ENCODE data around the gene DLL1.

DLL1 gene

DNA sequence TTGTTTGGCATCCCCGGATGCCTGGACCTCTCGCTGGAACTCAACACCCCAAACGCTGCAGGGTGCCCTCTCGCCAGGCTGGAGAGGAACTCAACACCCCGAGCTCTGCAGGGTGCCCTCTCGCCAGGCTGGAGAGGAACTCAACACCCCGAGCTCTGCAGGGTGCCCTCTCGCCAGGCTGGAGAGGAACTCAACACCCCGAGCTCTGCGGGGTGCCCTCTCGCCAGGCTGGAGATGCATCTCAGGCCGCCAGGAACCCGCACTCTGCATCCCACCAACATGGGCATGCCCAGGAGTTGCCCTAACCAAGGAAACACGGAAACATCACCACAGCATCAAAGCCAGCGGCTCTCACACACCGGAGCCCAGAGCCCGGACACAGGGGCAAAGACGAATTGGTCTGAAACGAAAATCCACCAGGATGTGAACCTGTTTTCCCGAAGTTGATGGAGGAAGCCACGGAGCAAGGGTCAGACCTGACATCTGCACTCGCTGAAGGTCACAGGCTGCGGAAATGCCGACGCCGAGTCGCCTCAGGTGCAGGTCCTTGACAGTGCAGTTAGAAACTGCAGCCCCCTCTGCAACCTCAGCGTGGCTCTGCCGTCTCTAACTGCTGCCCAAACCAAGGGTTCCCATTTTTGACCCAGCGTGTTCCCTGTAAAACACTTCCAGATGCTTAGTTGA is 37.5 kb downstream of the DLL1 start:
- no peak for DNase-seq

DNA sequence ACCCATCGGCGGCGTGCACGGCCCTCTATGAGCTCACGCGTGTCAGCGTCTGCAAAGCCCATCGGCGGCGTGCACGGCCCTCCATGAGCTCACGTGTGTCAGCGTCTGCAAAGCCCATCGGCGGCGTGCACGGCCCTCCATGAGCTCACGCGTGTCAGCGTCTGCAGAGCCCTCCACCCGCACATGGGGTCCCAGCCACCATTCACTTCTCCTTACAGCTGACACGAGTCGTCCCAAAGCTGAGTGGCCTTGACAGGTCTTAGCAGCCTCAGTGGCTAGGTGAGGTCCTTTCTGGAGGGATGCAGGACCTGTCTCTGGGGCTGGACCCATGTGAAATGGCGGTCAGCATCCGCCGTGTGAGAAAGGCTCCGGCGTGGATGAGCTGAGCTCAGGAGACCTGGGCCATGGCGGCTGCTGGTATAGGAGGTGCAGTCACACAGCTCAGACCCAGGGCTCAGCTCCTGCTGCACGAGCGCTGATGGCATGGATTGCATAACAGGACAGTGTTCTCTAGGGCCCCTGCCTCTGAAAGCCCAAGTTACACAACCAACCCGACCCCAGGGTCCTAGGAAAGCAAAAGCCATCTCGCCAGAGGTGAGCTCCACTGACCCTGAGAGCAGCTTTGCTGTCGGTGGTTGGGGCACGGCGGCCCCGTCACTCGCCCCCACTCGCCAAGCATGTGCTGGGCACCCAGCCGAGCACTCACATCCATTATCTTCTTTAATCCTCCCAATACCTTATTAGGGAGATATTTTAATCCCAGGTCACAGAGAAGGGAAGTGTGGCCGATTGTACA is 38.9 kb downstream of the DLL1 start:
- no peak for DNase-seq

DNA sequence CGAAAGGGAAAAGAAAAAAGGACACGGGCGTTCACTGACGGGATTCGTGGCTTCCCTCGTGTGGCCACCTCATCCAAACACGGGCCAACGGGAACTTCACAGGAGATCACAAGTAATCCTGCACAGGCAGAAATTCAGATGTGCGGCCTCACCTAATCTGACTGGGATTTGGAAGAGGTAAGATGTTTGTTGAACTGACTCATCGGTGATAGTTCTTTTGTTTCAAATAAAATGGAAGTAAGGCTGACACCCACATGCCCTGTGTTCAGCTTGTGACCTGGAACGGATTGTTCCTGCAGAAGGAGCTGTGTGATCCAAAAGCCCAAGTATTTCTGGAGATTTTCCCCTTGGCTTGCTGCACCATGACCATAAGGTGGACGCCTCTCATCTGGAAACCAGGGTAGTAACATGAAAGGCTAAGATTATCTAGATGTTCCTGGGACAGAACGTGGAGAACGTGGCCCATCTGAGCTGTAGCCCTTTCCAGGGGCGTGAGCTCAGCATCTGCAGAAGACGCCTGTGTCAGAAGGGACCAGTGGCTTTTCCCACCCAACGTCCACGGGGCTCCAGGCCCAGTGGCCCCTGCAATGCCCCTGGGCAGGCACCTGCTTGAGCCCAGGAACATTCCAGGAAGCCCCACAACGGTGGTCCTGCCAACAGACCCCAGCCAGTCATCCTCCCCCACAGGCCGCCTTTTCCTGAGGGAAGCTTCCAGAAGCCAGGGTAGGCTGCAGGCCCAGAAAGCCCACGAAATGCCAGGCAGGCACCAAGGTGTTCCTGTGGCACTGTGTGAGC is 39.7 kb downstream of the DLL1 start:
- no peak for DNase-seq

DNA sequence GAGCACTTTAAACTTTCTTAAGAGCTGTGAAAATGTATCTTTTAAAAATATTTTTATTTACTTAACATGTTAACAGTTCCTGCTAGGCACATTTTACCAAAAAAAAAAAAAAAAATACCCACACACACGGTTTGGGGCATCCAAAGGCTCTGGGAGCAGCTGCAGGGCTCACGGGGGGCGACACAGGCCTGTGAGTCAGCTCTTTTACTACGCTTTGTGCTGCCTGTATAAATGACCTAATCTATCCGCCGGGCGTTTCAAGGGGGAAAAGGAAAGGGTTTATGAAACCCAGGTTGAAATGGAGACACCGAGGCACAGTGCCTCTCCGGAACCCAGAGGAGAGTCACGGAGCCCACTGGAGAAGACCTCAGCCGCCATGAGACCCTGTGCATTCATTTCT is 40.4 kb downstream of the DLL1 start:
- no peak for DNase-seq

GRCh38 chr6:170249817-170250216 is 41.1 kb downstream of the DLL1 start:
- no peak for DNase-seq

- no peak for DNase-seq
Measured at GRCh38 chr6:170248861-170249600, 41.8 kb downstream of the DLL1 start.

DNA sequence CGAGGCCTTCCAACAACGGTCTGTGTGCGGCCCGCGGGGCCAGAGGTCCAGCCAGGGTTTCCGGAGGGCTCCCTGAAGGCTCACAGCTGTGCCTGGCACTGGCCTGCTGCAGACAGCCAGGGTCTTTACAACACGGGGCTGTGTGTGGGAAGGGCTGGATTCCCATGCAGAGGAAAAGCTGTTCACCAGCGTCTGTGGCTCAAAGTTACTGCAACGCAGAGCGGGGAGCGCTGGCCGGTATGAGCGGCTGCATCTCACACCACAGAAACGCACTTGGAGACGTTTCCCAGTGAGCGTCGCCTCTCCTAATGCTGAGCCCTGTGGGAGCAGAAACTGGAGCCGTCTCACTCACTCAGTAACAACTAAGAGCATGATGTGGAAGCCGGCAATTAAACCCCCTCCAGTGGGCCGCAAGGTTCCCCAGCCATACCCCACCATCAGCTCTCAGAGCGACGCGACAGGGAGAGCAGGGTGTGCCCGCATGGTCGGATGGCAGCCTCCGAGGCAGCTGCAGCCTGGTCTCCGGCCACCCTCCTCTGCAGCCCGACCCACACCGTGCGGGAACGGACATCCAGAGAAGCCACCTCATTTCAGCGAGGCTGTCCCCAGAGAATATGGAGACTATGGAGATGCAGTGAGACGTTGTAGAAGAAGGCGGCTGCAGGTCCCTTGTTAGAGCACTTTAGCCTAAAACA is 42.6 kb downstream of the DLL1 start:
- DNase-seq, result no peak

DNA sequence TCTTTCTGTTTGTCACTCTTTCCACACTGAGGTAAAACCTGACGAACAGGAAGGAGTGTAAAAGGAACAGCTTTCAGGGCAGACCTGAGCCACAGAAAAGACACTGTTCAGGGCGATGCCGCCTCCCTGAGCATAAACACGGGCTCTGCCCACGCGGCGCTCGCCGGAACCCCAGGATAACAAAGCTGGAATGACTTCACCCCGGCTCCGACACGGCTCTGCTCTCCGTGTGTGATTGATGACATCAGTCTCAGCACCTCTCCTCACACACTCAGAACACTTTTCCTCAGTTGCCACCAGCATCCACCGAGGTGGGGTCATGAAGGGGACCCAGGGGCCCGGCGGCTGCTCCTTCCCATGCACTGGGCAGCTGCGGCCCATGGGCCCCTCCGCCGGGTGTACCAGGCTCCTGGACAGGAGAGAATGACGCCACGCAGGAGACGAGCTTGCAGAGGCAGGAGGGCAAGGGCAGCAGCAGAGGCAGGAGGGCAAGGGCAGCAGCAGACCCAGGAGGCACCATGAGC is 43.6 kb downstream of the DLL1 start:
- no peak for DNase-seq

GRCh38 chr6:170245475-170245992 is 45.3 kb downstream of the DLL1 start:
- DNase-seq, result no peak

GRCh38 chr6:170244721-170245474 is 46.0 kb downstream of the DLL1 start:
- peak in 6 of 58 donors; percentile 16 to 56 (median 44) for DNase-seq

GRCh38 chr6:170243791-170244291 is 47.0 kb downstream of the DLL1 start:
- DNase-seq, result peak in 29 of 58 donors; percentile 16 to 68 (median 42)

DNA sequence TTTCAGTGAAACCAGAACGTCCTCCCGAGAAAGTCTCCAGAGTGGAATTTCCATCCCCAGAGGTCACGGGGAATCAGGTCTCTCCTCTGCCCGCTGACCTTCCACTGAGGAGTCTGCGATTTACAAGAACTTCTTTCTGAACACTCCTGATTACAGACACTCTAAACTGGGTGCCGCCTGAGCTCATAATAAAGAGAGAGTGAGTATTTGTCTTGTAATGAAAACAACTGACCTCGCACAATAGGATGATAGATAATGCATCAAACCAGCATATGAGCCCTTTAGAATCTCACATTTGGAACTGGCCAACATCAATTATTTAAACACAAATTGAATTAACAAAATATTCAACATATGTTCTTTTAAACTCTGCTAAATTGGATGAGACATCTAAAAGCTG is 47.5 kb downstream of the DLL1 start:
- DNase-seq, result no peak

DNA sequence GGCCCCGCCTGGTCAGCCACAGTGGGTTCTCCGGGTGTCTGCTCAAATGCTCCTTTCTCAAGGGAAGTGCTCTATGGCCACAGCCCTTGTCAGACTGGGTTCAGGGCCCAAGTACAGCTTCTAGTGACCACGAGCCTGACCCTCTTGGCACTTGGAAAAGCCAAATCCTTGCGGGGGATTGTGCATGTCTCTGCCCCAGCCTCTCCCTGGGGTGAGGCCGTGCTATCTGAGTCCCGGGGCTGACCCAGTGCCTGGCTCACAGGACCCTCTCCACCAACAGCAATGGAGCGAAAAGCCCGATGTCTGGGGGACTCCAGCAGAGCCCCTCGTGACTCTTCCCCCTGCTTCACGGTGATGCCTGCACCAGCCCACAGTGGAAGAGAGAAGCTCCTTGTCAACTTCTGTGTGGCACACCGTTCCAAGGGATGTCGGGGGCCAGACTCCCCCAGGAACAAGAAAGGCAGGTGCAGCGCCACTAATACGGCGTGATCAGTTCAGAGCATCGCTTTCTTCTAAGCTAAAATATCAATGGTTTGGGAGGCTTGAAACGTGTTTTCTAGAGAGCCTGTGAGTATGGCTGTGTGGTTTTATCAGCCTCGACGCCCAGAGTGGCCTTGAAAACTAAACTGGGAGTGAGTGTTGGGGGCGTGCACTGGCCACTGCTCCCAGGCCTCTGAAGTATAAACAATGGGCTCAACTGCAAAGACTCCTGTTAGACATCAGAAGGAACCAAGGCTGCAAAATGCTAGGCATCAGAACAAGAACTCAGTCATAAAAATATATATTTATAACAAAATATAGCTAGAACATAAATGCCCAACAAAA is 51.9 kb downstream of the DLL1 start:
- no peak for DNase-seq

- no peak for DNase-seq
Measured at GRCh38 chr6:170237999-170238740, 52.7 kb downstream of the DLL1 start.

- no peak for DNase-seq
Measured at GRCh38 chr6:170236131-170236836, 54.6 kb downstream of the DLL1 start.

DNA sequence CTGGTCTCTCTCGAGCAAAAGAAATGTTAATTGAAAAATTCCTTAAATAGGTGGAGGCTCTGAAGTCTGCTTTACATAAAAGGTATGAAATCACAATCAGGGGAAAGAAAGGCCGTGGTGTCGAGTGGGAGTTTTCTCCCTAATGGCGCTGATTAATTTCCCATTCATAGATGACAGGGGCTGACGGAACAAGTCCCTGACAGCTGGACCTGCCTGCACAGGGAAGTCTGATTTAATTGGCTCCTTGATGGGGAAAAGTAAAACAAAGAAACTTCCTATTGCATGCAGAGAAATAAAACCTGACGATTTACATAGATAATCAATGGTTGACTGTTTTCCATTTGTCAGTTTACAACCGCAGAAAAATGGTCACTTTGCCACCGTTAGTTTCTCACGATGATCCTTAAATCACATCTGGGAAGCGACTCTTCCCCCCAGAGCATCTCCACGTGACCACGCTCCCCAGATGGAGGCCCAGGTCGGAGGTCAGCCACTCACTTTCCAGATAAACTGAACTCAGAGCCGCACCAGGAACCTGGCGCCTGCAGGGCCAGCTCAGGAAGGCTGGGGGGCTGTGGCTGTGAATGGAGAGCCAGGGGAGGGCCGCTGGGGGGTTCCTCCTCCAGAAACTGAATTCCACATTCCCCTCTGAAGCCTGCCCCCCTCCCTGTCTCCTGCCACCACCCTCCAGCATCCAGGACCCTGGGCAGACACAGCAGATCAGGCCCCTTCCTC is 55.3 kb downstream of the DLL1 start:
- DNase-seq, result no peak
